K562 (cell line): ENCODE measurements around the gene TNN. TPM values are rescaled to one million over a fixed set of nuclear protein-coding genes. Genes with fewer than 3 reads are reported as not detected.

Source experiments
- ARID2 ChIP-seq: fragments of 450-650 bp; IDR thresholded peaks from 2 replicates; pipeline ENCODE4 v1.6.1; 2017; ENCODE audit warnings: antibody characterized with exemption, mild to moderate bottlenecking
- BRD4 ChIP-seq: fragments of 200-600 bp; sonication (generic); IDR thresholded peaks from 2 replicates; pipeline ENCODE4 v1.6.1; 2017; ENCODE audit warnings: inconsistent platforms
- MCM7 ChIP-seq, 2 experiments: fragments of 450-650 bp; IDR thresholded peaks; 2 replicates each; pipeline ENCODE4 v1.6.1; 2016 to 2018
- NCOA2 ChIP-seq, 2 experiments: fragments of 450-650 bp; IDR thresholded peaks; 2 replicates each; pipeline ENCODE4 v1.6.1; 2018; ENCODE audit warnings: mild to moderate bottlenecking in 2 of 2, moderate library complexity in 1 of 2; ENCODE audit not compliant: partially characterized antibody in 2 of 2
- NFE2L1 ChIP-seq: fragments of 450-650 bp; IDR thresholded peaks from 2 replicates; pipeline ENCODE4 v1.6.1; 2016; ENCODE audit warnings: missing genetic modification characterization, low read depth, mild to moderate bottlenecking, missing compliant biosample characterization, moderate library complexity, borderline replicate concordance
- RAD51 ChIP-seq: fragments of 450-650 bp; IDR thresholded peaks from 2 replicates; pipeline ENCODE4 v1.7.1; 2016; ENCODE audit warnings: low read depth, mild to moderate bottlenecking, borderline replicate concordance
- RBM39 ChIP-seq: fragments of 200-400 bp; formaldehyde crosslinking; optimal IDR thresholded peaks from 2 replicates; pipeline ENCODE3; 2018; ENCODE audit warnings: low read depth, low read length
- REST ChIP-seq, 2 experiments: fragments of 450-650 bp; formaldehyde crosslinking in 1 of 2; IDR thresholded peaks; 2 replicates each; pipeline versions ENCODE4 v1.4.0 to v1.6.1; 2014 to 2020; ENCODE audit warnings: mild to moderate bottlenecking in 2 of 2, borderline replicate concordance in 1 of 2, low read depth in 1 of 2
- SLC30A9 ChIP-seq: fragments of 250-450 bp; sonication (Bioruptor Pico); IDR thresholded peaks from 2 replicates; pipeline ENCODE4 v1.8.0; 2022; ENCODE audit warnings: mild to moderate bottlenecking, moderate library complexity
- TFAP4 ChIP-seq: sonication (generic); formaldehyde crosslinking; IDR thresholded peaks from 2 replicates; pipeline ENCODE4 v1.8.0; 2022; ENCODE audit warnings: missing genetic modification reagents, mild to moderate bottlenecking, moderate library complexity, borderline replicate concordance
- ZBED1 ChIP-seq: IDR thresholded peaks from 2 replicates; pipeline ENCODE4 v1.6.1; 2014
- ZBTB8A ChIP-seq: fragments of 450-650 bp; IDR thresholded peaks from 2 replicates; pipeline ENCODE4 v1.6.1; 2018; ENCODE audit warnings: mild to moderate bottlenecking, moderate library complexity; ENCODE audit not compliant: partially characterized antibody
- ZNF408 ChIP-seq: fragments of 250-450 bp; sonication (Bioruptor Pico); IDR thresholded peaks from 2 replicates; pipeline ENCODE4 v1.4.0; 2020; ENCODE audit warnings: low read depth, mild to moderate bottlenecking, moderate library complexity
- ZNF583 ChIP-seq: fragments of 250-450 bp; sonication (Bioruptor Pico); IDR thresholded peaks from 2 replicates; pipeline ENCODE4 v1.4.0; 2020
- polyA plus RNA-seq, 8 experiments: library from polyadenylated mRNA; depleted of rRNA in 4 of 8; stranded (reverse) in 5 of 8; unstranded in 3 of 8; fragments of >200 nt; fragmentation: Nextera tagmentation in 2 of 8; fragmentation: Illumina TruSeq in 1 of 8; extraction: Ambion mirVana in 2 of 8; extraction: Trizol in 1 of 8; gene quantifications; 2 replicates each; pipeline versions ENCODE4 v1.2.1 to v1.2.3, GENCODE V29; 2011 to 2014; ENCODE audit warnings: inconsistent platforms in 1 of 8, missing spikeins in 1 of 8
- total RNA-seq, 7 experiments: library from RNA; depleted of rRNA in 6 of 7; stranded (reverse); fragments of >200 nt in 6 of 7; fragmentation: Illumina TruSeq in 2 of 7; extraction: Trizol in 2 of 7; gene quantifications; 2 replicates each; pipeline versions ENCODE4 v1.2.1 to v1.2.3, GENCODE V29; 2011 to 2021; ENCODE audit warnings: low replicate concordance in 1 of 7
- TF ChIP-seq, protein P1 (sequence below): IDR thresholded peaks from 2 replicates; pipeline ENCODE4 v1.6.1; 2011; ENCODE audit not compliant: insufficient read length; ENCODE audit errors: extremely low read depth
- TF ChIP-seq, protein P2 (sequence below): fragments of 250-450 bp; sonication (Bioruptor Pico); IDR thresholded peaks from 2 replicates; pipeline ENCODE4 v1.5.0; 2020; ENCODE audit warnings: mild to moderate bottlenecking

TNN gene
- total and polyA plus RNA-seq, 9 of the 15 experiments (the other 6 are each of a cell fraction or from before 2014, with no cell fraction given): 0.01 to 0.09 (median 0.07) TPM; not detected in 4

DNA sequence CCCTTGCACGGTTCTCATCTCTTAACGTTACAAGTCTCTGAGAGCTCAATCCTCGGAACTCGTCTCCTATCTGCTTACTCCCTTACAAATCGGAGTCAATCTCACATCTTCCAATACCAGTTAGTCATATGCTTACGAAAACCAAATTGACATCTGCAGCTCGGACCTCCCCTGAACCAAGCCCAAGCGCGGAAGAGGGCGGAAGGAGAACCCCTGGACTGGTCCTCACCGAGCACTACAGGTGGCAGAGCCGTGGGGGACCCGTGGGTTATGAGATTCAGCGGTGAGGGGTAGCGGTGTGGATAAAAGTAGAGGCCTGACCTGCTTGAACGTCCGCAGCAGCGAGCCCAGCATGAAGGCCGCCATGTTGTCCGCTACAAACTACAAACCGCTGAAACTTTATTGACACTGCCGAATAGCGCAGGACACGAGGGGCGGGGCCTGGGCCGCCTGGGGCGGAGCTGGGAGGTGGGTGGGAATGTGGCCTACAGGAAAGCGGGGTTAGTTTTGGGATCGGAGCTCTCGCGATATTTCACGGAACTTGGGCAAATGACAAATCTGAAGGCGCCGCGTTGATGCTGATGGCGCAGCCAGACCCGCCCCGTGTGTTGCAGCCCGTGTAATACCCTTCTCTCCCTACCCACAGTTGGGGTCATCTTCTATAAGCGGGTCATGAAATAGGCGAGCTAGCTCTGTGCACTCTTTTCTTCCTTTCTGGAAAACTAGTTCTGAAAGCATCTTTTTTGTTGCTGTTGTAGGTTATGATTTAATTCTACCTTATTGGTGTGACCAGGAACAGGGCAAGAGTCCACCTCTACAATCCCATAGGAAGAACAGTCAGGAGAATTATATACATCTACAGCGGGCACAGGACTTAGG is 44.4 kb upstream of the TNN start, which contains the start of gene MRPS14 (continued):
- TF ChIP-seq REST (IDR thresholded peaks at IDR 0.05; ENCODE audit: borderline replicate concordance) (no peak), REST (CRISPR knock-in tag; IDR thresholded peaks at IDR 0.05; ENCODE audit: low read depth) (no peak), MCM7 (IDR thresholded peaks at IDR 0.05) (no peak), ZBED1 (no peak; the same call in 1 of the 2 replicates), NFE2L1 (no peak), BRD4 (no peak; the same call in 1 of the 2 replicates), RAD51 (no peak), RBM39 (no peak), NCOA2 (IDR thresholded peaks at IDR 0.05; ENCODE audit: partially characterized antibody in 2 of 2) (no peak), ZNF583 (0 out of 2 replicates have a peak, but pooled peaks have one; percentile 18), ZBTB8A (no peak), ARID2 (no peak), SLC30A9 (CRISPR knock-in tag) (no peak), ZNF408 (CRISPR knock-in tag) (no peak), TFAP4 (CRISPR knock-in tag) (peak; percentile 85)
- TF ChIP-seq, protein P1, sequence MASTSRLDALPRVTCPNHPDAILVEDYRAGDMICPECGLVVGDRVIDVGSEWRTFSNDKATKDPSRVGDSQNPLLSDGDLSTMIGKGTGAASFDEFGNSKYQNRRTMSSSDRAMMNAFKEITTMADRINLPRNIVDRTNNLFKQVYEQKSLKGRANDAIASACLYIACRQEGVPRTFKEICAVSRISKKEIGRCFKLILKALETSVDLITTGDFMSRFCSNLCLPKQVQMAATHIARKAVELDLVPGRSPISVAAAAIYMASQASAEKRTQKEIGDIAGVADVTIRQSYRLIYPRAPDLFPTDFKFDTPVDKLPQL: peak; percentile 60
- TF ChIP-seq, protein P2, sequence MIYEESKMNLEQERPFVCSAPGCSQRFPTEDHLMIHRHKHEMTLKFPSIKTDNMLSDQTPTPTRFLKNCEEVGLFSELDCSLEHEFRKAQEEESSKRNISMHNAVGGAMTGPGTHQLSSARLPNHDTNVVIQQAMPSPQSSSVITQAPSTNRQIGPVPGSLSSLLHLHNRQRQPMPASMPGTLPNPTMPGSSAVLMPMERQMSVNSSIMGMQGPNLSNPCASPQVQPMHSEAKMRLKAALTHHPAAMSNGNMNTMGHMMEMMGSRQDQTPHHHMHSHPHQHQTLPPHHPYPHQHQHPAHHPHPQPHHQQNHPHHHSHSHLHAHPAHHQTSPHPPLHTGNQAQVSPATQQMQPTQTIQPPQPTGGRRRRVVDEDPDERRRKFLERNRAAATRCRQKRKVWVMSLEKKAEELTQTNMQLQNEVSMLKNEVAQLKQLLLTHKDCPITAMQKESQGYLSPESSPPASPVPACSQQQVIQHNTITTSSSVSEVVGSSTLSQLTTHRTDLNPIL: peak; percentile 28; the same call in 1 of the 2 replicates
